GM12892 (cell line): ENCODE data around the gene NEURL1.

ENCODE experiments used
- DNase-seq: peaks from one replicate; pipeline ENCODE4 v3.0.0; 2011; ENCODE audit not compliant: insufficient read length
- FAIRE-seq: peaks from 2 replicates; lab custom pipeline; 2011; peaks lifted over from hg19 to GRCh38; lab: Jason Lieb, UNC
- POLR2A ChIP-seq: IDR thresholded peaks from 2 replicates; pipeline ENCODE4 v1.6.1; 2011; ENCODE audit warnings: low read depth, low read length, control low read depth
- POLR2AphosphoS5 ChIP-seq: IDR thresholded peaks from 2 replicates; pipeline ENCODE4 v1.6.1; 2011; ENCODE audit warnings: low read depth, low read length, control low read depth
- TAF1 ChIP-seq: IDR thresholded peaks from 2 replicates; pipeline ENCODE4 v1.6.1; 2011; ENCODE audit warnings: low read depth, mild to moderate bottlenecking, control low read depth, low read length, borderline replicate concordance

Gene NEURL1

DNA sequence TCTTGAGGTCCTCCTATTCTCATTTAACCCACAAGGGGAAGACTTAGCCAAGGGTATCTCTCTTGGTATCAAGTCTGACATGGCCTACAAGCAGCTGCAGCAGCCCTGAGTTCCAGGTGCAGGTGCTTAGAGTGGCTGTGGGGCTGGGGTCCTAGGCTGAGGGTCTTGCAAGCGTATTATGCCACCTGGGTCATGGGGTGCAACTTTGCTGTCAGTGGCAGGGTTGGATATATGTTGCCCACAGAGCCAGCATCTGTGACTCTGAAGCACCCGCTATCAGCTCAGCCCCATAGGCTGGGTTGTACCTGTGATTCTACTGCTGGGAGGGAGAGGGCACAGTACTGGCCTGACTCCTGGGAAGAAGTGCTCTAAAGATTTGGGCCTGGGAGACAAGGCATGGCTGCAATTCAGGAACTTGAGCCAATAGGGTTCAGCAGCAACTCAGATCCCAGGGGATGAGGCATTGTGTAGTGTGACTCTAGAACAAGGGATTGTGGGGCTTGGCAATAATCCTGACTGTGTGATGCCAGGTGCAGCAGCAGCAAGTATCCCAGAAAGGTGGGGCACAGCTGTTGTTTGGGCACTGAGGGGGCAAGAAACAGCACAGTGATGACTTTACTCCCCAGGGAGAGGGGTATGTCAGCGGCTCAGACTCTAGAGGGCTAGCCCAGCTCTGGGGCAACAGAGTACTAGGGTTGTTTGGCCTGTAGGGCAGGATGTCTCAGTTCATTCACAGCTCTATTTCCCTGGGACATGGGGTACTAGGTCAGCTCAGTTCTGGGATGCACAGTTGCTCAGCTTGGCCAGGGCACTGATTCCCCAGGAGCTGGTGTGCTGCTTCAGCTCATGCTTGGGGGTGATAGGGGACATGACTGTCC lies 41.4 kb downstream of the NEURL1 start:
- no peak for TF ChIP-seq TAF1
- no peak for TF ChIP-seq POLR2AphosphoS5
- no peak for TF ChIP-seq POLR2A
- DNase-seq (no peak), FAIRE-seq (no peak)

DNA sequence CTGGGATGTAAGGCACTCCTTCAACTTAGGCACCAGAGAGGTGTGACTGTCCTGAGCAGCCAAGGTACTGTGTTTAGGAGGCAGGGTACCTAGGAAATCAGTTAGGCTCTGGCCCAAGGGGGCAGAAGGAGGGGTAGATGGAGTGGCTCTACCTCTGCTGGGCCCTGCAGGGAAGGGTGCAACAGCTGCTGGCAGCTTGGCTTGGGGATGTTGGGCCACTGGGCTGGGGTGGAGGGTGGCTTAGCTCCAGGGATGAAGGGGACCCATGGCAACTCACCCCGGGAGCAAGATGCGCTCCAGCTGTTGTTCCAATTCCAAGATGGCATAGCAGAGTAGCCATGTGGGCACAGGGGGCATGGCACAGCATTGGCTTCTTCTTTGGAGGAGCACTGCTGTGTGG lies 42.1 kb downstream of the NEURL1 start:
- DNase-seq (no peak), FAIRE-seq (no peak)
- no peak for TF ChIP-seq POLR2AphosphoS5
- no peak for TF ChIP-seq POLR2A
- TF ChIP-seq TAF1: no peak

DNA sequence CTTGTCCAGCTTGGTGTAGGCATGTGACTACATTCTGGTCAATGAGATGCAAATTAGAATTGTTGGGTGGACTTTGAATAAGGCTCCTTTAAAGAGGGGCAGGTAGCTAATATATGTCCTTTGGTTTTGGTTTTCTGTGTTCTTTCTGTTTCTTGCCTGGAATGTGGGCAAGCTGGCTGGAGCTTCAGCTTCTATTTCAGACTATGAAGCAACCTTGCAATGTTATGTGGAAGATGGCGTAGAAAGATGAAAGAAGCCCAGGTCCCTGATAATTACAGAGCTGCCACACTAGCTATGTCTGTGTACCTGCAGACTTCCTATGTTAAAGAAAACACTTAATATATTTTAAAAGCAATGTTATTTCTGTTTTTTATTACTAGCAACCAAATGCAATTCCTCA lies 46.2 kb downstream of the NEURL1 start:
- no peak for TF ChIP-seq POLR2AphosphoS5
- TF ChIP-seq POLR2A: no peak
- no peak for TF ChIP-seq TAF1
- DNase-seq (no peak), FAIRE-seq (no peak)

DNA sequence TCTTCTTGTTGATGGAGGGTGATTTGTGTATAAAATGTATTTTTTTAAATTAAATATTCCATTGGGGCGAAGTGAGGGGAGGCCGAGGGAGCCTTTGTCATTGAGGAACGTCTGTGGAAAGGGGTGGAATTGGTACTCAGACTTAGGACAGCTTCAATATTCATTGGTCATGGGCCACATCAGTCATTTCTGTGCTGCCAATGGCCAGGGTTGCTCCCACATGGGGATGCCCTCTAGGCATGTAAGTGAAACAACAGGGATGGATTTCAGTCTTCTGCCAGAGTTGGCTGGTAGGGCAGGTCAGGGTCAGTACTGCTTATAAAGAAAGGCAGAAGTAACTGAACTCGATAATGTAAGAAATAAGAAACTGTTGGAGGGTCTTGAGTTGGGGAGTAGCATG lies 47.2 kb downstream of the NEURL1 start:
- TF ChIP-seq POLR2A (no peak), POLR2AphosphoS5 (no peak), TAF1 (no peak)
- FAIRE-seq (no peak), DNase-seq (no peak)

DNA sequence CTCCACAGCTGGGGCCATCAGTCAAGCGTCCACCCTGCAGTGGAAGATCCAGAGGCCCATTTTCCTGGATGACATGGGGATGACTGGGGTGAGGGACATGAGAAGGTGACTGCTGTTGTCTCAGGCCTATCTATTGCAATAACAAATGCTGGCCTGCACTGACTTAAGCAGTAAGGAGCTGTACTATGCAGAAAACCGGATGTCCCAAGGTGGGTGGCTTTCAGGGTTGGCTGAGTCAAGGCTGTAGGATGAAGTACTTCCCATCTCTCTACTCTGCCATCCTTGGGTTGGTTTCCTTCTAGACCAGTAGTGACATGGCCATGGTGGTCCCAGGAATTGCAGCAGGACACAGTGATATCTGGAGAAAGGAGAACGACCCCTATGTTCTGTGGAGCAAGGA lies 48.1 kb downstream of the NEURL1 start:
- FAIRE-seq (no peak), DNase-seq (no peak)
- TF ChIP-seq TAF1 (no peak), POLR2A (no peak), POLR2AphosphoS5 (no peak)

DNA sequence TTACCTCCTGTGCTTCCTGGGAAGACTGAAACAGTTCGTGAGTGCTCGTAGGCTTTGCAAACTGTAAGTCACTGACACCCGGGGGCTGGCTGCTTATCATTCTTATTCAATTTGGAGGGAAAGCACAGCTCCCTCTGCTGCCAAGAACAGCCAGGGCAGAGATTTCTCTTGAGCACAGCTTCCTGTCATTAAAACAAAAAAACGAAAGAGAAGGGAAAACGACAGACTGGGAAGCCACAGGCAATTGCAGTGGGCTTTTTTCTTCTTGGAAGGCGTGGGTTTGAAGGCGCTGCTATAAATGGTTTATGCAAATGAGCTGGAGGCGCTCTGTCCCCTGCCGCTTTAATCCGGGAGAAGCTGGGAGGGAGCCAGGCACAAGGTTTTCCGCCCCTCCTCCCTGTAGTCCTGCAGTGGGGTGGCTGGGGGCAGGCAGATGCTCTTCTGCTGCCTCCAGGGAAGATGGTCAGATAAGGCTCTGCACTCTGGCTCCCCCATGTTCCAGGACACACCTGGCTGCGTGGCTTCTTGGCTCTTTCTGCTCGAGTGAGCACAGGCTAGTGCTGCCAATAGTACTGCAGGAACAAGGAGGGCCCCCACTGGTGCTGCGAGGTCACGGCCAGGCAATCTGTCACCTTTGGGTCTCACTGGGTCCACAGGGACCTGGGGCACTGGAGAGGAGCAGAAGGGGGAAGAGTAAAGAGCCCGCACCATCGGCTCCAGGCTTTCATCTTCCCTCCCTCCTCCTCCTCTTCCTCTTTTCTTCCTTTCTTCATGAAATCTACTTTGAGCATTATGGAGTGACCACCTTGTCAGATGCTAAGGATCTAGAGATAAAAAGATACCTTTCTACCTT lies 49.5 kb downstream of the NEURL1 start:
- no peak for TF ChIP-seq TAF1
- TF ChIP-seq POLR2A: no peak
- TF ChIP-seq POLR2AphosphoS5: no peak
- no peak for DNase-seq
- FAIRE-seq: peak; percentile 71

DNA sequence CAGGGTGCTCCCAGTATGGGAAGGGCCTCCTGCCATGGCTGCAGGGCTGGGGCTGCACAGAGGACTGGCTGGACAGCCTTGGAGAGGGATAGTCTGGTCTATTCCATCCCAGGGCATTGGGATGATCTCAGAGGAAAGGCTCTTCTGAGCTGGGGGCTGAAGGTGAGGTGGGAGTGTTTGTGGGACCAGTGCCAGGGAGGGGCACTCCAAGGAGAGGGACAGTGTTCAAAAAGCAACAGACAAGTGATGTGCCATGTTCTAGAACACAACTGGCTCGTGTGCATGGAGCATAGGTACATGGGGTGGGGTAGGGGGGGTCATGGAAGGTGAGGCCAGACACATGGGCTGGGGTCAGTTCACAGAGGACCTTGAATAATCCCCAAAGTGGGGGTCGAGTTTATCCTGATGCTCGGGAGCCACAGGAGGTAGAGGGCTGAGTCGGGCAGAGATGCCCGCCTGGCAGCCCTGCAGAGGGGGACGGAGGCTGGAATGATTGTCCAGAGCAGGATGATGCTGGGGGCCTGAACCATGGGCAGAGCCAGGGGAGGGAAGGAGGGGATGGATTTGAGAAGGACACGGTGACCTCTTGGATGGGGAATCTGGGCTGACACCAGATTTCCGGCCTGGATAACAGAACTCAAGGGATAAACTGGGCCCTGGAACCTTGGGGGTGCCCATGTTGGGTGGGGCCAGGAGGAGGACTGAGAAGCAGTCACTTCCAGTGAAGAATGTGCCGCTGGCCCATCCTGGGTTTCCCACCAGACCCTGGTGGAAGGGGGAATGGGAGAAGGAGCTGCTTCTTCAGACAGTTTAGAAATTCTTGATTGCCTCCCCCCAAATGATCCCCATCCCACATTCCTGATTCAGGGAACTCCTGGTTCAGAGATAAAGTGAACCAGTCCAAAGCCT lies 50.4 kb downstream of the NEURL1 start:
- DNase-seq (no peak), FAIRE-seq (no peak)
- no peak for TF ChIP-seq TAF1
- TF ChIP-seq POLR2AphosphoS5: no peak
- TF ChIP-seq POLR2A: no peak

DNA sequence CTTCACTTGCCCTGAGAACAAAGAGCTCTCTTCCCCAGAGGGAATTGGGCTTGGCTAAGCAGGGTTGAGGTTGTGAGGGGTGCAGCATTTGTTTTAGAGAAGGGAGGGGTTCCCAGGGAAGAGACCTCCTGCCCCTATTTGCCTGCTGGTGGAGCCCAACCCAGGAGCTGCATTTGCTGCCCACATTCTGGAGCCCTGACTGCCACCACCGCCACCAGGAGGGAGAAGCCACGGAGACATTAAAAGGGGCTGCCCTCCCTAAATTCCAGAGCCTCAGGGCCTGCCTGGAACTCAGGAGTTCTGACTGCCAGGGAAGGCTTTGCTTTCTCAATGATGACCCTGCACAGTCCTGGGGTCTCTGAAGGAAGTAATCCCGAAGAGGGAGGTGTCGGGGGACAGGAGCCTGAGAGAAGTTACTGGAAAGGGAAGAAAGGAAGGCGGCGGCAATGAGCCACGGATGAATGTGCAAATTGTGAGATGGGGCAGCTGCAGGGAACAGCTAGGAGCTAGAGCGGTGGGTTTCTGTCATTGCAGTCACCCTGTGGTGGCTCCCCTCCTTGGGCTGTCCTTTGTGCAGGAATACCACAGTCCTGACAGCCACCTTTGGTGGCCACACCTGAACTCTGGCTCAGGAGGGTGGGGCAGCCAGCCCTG lies 51.3 kb downstream of the NEURL1 start:
- no peak for FAIRE-seq
- TF ChIP-seq TAF1: no peak
- no peak for TF ChIP-seq POLR2A
- TF ChIP-seq POLR2AphosphoS5: no peak
- no peak for DNase-seq

DNA sequence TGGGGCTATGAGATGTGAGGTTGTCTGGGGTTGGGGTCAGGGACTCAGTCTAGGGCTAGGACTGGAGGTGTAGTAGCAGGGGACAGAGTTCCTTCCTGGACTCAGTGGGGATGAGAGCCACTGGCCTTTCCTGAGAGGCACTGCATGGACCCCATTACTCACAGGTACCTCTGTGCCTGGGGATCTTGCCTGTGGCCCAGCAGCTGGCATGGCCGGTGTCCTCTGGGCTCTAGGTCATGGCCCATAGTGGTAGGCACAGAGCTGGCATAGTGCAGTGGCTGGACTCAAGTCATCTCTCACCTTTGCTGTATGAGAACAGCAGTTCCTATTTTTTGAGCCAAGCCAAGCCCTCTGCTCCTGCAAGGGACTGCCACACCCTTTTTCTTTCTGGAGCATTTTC lies 51.9 kb downstream of the NEURL1 start:
- DNase-seq: no peak
- TF ChIP-seq TAF1 (no peak), POLR2AphosphoS5 (no peak), POLR2A (no peak)
- no peak for FAIRE-seq

DNA sequence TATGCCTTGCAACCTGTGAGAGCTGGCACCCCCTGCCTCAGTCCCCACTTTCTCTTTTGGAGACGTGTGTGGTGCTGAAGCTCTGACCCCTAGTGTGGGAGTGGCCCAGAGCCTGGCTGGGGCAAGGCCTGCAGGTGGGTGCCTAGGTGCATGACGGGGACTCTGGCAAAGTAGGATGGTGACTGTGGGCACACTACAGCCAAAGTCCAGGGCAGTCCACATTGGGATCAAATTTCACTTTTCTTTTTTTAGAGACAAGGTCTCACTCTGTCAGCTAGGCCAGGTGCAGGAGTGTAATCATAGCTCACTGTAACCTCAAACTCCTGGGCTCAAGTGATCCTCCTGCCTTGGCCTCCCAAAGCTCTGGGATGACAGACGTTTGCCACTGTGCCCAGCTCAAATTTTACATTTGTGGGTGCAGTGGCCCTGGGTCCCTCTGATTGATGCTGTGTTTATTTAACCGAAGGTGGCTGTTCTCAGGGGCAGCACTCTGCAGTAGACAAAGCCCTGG lies 52.3 kb downstream of the NEURL1 start:
- no peak for TF ChIP-seq TAF1
- no peak for TF ChIP-seq POLR2A
- TF ChIP-seq POLR2AphosphoS5: no peak
- DNase-seq (no peak), FAIRE-seq (no peak)

DNA sequence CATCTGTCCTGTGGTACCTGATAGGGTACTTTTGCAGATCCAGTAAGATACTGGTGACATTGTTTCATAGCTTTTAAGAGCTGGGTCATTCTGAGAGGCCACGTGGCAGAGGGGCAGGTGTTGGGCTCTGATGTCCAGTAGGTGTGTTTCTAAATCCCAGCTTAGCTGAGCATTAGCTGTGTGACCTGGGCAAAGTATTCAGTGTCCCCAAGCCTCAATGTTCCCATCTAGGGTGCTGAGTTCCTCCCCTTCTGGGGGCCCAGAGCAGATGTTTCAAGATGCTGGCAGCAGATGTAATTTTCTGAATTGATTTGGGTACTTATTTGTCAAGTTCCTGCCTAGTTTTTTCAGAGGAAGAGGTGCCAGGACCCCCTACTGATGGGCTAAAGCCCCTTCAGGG lies 52.9 kb downstream of the NEURL1 start:
- TF ChIP-seq POLR2AphosphoS5: no peak
- TF ChIP-seq POLR2A: no peak
- no peak for TF ChIP-seq TAF1
- DNase-seq (no peak), FAIRE-seq (no peak)
